ENCODE measurements around the gene NBR1. TPM values are rescaled to one million over a fixed set of nuclear protein-coding genes. Genes with fewer than 3 reads are reported as not detected.

Gene NBR1
- total and polyA plus RNA-seq, 4 donors = 18.2 to 74.6 (median 44.7) TPM

DNA sequence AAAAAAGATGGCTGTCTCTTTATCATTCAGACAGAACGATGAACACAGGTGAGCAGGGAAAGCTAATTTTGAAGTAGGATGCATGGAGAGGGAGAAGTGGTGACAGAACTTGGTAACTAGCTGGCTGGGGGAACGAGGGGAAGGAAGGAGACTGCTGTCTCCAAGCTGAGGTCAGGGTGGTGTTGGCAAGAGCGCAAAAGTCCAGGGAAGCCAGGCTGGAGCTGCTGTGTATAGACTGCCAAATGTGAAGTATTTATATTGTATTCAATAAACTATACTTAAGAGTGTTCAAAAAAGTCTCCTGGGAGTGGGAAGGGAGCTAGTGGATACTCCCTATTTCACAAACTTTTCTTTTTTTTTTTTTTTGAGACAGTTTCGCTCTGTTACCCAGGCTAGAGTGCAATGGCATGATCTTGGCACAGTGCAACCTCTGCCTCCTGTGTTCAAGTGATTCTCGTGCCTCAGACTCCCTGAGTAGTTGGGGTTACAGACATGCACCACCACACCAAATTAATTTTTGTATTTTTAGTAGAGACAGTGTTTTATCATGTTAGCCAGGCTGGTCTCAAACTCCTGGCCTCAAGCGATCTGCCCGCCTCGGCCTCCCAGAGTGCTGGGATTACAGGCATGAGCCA lies 48.8 kb downstream of the NBR1 start:
- Histone ChIP-seq H3K9ac (ENCODE audit: low read depth in 1 of 2, low read length in 2 of 2) (no peak overlapping the region), H3K4me1 (ENCODE audit: control insufficient read depth in 4 of 4, insufficient read depth in 4 of 4, low read length in 3 of 4) (peaks cover 9 to 22% (median 17%) of the 10 kb centered on the region in 4 donors), H3K27me3 (ENCODE audit: control insufficient read depth in 4 of 4, insufficient read depth in 4 of 4, low read length in 3 of 4) (no peaks in the 10 kb centered on the region), H3K4me3 (ENCODE audit: low read depth in 1 of 3, low read length in 3 of 3) (no peak overlapping the region), H3K27ac (ENCODE audit: low read depth in 1 of 2, low read length in 2 of 2) (no peak overlapping the region), H3K36me3 (ENCODE audit: control insufficient read depth in 4 of 4, insufficient read depth in 3 of 4, low read depth in 1 of 4, low read length in 3 of 4) (peaks cover 0 to 14% (median 3%) of the 10 kb centered on the region in 4 donors), H3K9me3 (ENCODE audit: control insufficient read depth in 4 of 4, low read length in 3 of 4) (no peaks in the 10 kb centered on the region)
- no peak for DNase-seq (ENCODE audit: low spot score)
- WGBS = 84% methylated on average over 8 of the region's 8 CpGs
- TF ChIP-seq JUND (IDR thresholded peaks at IDR 0.05) (no peak), NR2F2 (IDR thresholded peaks at IDR 0.05) (no peak), RXRA (IDR thresholded peaks at IDR 0.05) (no peak), RAD21 (IDR thresholded peaks at IDR 0.05) (no peak), HNF4G (IDR thresholded peaks at IDR 0.05) (no peak), GABPA (IDR thresholded peaks at IDR 0.05 in 1 of 2, conservative IDR thresholded peaks at IDR 0.05 in 1 of 2) (no peak), SP1 (IDR thresholded peaks at IDR 0.05) (no peak), HNF4A (conservative IDR thresholded peaks at IDR 0.05) (no peak), YY1 (IDR thresholded peaks at IDR 0.05) (no peak), TAF1 (conservative IDR thresholded peaks at IDR 0.05) (no peak)
- TF ChIP-seq, protein P1, sequence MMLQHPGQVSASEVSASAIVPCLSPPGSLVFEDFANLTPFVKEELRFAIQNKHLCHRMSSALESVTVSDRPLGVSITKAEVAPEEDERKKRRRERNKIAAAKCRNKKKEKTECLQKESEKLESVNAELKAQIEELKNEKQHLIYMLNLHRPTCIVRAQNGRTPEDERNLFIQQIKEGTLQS (IDR thresholded peaks at IDR 0.05) = no peak
- TF ChIP-seq, protein P2, sequence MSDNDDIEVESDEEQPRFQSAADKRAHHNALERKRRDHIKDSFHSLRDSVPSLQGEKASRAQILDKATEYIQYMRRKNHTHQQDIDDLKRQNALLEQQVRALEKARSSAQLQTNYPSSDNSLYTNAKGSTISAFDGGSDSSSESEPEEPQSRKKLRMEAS (IDR thresholded peaks at IDR 0.05) = no peak
- TF ChIP-seq, protein P3, sequence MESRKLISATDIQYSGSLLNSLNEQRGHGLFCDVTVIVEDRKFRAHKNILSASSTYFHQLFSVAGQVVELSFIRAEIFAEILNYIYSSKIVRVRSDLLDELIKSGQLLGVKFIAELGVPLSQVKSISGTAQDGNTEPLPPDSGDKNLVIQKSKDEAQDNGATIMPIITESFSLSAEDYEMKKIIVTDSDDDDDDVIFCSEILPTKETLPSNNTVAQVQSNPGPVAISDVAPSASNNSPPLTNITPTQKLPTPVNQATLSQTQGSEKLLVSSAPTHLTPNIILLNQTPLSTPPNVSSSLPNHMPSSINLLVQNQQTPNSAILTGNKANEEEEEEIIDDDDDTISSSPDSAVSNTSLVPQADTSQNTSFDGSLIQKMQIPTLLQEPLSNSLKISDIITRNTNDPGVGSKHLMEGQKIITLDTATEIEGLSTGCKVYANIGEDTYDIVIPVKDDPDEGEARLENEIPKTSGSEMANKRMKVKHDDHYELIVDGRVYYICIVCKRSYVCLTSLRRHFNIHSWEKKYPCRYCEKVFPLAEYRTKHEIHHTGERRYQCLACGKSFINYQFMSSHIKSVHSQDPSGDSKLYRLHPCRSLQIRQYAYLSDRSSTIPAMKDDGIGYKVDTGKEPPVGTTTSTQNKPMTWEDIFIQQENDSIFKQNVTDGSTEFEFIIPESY (IDR thresholded peaks at IDR 0.05) = no peak
- TF ChIP-seq, protein P4, sequence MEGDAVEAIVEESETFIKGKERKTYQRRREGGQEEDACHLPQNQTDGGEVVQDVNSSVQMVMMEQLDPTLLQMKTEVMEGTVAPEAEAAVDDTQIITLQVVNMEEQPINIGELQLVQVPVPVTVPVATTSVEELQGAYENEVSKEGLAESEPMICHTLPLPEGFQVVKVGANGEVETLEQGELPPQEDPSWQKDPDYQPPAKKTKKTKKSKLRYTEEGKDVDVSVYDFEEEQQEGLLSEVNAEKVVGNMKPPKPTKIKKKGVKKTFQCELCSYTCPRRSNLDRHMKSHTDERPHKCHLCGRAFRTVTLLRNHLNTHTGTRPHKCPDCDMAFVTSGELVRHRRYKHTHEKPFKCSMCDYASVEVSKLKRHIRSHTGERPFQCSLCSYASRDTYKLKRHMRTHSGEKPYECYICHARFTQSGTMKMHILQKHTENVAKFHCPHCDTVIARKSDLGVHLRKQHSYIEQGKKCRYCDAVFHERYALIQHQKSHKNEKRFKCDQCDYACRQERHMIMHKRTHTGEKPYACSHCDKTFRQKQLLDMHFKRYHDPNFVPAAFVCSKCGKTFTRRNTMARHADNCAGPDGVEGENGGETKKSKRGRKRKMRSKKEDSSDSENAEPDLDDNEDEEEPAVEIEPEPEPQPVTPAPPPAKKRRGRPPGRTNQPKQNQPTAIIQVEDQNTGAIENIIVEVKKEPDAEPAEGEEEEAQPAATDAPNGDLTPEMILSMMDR (IDR thresholded peaks at IDR 0.05; ENCODE audit: low read depth, low read length, missing input control) = no peak

DNA sequence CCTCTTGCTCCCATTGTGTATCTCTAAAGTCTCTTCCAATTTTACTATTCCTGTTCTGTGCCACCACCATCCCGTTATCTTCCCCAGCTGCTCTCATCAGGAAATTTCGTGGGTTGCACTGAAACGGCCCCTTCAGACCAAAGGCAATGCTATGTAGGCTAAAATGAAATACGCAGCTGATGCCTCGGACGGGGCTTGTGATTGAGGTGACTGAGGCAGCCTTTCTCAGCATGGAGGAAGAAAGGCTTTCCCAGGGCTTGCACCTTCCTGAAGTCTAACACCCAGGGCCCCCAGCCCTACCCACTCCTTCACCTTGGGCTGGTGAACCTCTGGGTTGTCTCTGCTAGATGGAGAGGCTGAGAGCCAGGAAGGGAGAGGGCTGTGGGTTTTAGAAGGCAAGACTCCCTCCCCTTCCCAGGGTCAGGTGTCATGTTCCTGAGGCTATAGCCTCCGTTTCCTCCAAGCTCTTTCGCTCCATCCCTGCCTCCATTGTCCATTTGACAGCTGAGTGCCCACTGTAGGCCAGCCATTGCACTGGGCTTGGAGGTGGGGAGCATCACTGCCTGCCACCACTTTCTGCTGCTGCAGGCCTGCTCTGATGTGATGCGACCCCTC lies 49.6 kb downstream of the NBR1 start:
- no peaks in the 10 kb centered on the region for H3K27me3 ChIP-seq (ENCODE audit: control insufficient read depth in 4 of 4, insufficient read depth in 4 of 4, low read length in 3 of 4)
- no peak overlapping the region for H3K27ac ChIP-seq (ENCODE audit: low read depth in 1 of 2, low read length in 2 of 2)
- peaks cover 0 to 12% (median 3%) of the 10 kb centered on the region in 4 donors for H3K36me3 ChIP-seq (ENCODE audit: control insufficient read depth in 4 of 4, insufficient read depth in 3 of 4, low read depth in 1 of 4, low read length in 3 of 4)
- no peak overlapping the region for H3K4me3 ChIP-seq (ENCODE audit: low read depth in 1 of 3, low read length in 3 of 3)
- peaks cover 8 to 19% (median 16%) of the 10 kb centered on the region in 4 donors for H3K4me1 ChIP-seq (ENCODE audit: control insufficient read depth in 4 of 4, insufficient read depth in 4 of 4, low read length in 3 of 4)
- no peak for DNase-seq (ENCODE audit: low spot score)
- WGBS = 89% methylated on average over 9 of the region's 9 CpGs
- no peak overlapping the region for H3K9ac ChIP-seq (ENCODE audit: low read depth in 1 of 2, low read length in 2 of 2)
- TF ChIP-seq, protein P5, sequence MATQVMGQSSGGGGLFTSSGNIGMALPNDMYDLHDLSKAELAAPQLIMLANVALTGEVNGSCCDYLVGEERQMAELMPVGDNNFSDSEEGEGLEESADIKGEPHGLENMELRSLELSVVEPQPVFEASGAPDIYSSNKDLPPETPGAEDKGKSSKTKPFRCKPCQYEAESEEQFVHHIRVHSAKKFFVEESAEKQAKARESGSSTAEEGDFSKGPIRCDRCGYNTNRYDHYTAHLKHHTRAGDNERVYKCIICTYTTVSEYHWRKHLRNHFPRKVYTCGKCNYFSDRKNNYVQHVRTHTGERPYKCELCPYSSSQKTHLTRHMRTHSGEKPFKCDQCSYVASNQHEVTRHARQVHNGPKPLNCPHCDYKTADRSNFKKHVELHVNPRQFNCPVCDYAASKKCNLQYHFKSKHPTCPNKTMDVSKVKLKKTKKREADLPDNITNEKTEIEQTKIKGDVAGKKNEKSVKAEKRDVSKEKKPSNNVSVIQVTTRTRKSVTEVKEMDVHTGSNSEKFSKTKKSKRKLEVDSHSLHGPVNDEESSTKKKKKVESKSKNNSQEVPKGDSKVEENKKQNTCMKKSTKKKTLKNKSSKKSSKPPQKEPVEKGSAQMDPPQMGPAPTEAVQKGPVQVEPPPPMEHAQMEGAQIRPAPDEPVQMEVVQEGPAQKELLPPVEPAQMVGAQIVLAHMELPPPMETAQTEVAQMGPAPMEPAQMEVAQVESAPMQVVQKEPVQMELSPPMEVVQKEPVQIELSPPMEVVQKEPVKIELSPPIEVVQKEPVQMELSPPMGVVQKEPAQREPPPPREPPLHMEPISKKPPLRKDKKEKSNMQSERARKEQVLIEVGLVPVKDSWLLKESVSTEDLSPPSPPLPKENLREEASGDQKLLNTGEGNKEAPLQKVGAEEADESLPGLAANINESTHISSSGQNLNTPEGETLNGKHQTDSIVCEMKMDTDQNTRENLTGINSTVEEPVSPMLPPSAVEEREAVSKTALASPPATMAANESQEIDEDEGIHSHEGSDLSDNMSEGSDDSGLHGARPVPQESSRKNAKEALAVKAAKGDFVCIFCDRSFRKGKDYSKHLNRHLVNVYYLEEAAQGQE (IDR thresholded peaks at IDR 0.05) = no peak
- TF ChIP-seq, protein P2 (IDR thresholded peaks at IDR 0.05) = no peak
- TF ChIP-seq HNF4G (IDR thresholded peaks at IDR 0.05) (no peak), EGR1 (IDR thresholded peaks at IDR 0.05; ENCODE audit: low read depth in 2 of 2) (no peak), RXRA (IDR thresholded peaks at IDR 0.05) (no peak), FOXA2 (IDR thresholded peaks at IDR 0.05) (no peak), FOXA1 (IDR thresholded peaks at IDR 0.05) (no peak), JUND (IDR thresholded peaks at IDR 0.05) (no peak)
- TF ChIP-seq, protein P3 (IDR thresholded peaks at IDR 0.05) = no peak
- no peaks in the 10 kb centered on the region for H3K9me3 ChIP-seq (ENCODE audit: control insufficient read depth in 4 of 4, low read length in 3 of 4)

Data from liver (tissue), 9 donors.